ENCODE results near the gene EIPR1.

DNA sequence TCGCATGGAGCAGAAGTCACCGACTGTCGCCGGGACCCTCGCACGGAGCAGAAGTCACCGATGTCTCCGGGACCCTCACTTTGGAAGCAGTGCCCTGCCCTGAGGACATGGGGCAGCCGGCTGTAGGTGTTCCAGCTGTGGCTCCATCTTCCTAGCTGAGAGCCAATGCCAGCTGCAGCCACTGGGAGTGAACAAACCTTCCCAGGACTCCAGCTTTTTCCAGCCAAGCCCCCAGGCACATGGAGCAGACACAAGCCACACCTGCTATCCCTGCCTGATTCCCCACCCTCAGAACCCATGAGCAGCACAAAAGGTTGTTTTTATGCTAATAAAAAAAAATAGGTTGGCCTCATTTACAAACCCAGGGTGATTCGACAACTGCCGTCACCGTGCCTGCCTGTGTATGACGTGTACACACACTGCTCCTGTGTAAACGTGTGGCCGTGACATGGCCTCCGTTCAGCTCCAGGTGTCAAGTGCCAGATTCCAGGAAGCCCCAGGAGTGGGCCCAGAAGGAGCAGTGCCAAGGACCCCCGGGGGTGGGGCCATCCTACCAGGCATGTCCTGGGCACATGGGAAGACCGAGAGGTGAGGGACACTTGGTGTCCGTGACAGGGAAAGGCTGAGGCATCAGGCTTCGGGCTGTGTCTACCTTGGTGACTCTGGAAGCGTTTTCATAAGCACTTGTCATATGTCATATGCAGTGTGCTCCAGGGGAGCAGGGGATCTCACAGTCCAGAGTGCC is 91.5 kb downstream of the EIPR1 start:
- TF ChIP-seq, protein P1, sequence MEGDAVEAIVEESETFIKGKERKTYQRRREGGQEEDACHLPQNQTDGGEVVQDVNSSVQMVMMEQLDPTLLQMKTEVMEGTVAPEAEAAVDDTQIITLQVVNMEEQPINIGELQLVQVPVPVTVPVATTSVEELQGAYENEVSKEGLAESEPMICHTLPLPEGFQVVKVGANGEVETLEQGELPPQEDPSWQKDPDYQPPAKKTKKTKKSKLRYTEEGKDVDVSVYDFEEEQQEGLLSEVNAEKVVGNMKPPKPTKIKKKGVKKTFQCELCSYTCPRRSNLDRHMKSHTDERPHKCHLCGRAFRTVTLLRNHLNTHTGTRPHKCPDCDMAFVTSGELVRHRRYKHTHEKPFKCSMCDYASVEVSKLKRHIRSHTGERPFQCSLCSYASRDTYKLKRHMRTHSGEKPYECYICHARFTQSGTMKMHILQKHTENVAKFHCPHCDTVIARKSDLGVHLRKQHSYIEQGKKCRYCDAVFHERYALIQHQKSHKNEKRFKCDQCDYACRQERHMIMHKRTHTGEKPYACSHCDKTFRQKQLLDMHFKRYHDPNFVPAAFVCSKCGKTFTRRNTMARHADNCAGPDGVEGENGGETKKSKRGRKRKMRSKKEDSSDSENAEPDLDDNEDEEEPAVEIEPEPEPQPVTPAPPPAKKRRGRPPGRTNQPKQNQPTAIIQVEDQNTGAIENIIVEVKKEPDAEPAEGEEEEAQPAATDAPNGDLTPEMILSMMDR (IDR thresholded peaks at IDR 0.05), result no peak
- TF ChIP-seq POLR2A (IDR thresholded peaks at IDR 0.05; ENCODE audit: low read depth), result no peak
- no peak for TF ChIP-seq POLR2AphosphoS5 (IDR thresholded peaks at IDR 0.05)
- no peak for TF ChIP-seq EP300 (IDR thresholded peaks at IDR 0.05)

All from esophagus muscularis mucosa (tissue), 4 donors.